GM19372 (cell line): ENCODE results near the gene RSBN1L.

Source experiments
- ATAC-seq: cut with Tn5 transposase; IDR thresholded peaks from one replicate; pipeline ENCODE4 v1.9.1; 2021; ENCODE audit warnings: mild to moderate bottlenecking, low read depth, moderate library complexity; ENCODE audit not compliant: unreplicated experiment

RSBN1L gene

DNA sequence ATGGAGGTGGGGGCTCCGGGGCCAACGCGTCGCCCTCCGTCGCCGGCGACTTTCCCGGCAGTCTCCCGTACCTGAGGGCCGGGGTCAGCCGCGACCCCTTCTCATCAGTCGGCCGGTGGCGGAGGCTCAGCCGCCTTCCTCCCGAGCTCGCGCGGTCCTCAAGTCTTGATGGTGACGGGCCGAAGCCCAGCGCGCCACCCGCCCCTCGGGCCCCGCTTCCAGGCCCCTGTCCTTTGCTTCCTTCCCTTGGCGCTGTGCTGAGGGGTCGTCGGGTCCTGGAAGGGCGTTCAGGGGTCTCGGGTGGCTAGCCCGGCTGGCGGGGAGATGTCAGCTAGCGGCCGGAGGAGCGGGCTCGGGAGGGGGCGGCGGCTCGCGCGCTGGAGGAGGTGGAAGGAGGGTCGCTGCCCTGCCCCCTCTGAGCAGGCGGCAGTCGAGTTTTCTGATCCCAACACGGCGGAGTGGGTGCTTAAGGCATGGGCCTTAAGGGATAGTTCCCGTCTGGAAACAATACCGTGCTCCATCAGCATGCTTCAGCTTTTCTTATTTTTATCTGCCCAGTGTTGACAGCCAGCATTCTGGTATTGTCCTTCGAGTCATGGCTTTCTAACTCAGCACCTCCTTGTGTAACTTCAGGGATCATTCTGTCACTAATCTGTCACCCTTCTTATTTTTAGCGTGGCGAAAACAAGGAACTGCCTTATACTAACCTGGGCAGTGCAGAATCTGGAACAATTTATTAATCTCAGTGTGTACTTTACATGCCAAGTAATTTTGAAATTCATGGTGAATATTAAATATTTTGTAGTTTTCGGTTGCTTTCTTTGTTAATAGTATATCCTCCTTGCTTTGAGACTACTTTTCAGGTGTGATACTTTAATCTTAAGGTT, 103.1 kb downstream of the RSBN1L start:
- ATAC-seq = no peak

DNA sequence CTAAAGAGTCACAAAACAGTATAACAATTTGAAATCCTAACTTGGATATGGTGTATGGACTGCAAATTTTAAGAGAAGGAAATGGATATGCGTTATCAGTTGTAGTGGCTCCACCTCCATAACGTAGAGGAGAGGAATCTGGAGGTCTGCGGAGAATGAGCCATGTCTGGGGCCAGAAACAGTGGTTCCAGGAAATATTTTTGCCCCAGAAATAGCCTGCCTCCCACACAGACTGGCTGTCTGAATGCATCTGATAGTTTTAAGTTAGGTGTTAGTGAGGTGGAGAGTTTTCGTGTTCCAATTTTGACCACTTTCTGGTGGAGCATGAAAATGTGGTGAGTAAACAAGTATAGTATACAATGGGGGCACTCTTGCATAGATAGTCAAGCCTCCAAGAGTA, 103.9 kb downstream of the RSBN1L start:
- no peak for ATAC-seq

DNA sequence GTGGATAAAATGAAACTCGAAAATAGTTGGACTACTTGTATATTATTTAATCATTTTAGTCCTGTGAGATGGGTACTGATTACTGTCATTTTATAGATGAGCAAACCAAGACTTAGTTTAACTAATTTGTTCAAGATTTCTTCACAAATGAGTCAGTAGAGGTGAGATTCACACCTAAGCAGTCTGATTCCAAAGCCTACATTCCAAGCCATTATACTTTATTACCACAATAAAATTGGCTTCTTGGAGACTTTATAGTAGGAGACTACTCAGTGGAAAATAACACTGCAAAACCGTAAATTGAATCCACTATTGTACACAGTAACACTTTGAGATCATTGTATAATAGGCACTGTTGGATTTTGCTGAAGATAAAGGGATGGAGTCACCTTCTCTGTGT, 104.5 kb downstream of the RSBN1L start:
- ATAC-seq = no peak

DNA sequence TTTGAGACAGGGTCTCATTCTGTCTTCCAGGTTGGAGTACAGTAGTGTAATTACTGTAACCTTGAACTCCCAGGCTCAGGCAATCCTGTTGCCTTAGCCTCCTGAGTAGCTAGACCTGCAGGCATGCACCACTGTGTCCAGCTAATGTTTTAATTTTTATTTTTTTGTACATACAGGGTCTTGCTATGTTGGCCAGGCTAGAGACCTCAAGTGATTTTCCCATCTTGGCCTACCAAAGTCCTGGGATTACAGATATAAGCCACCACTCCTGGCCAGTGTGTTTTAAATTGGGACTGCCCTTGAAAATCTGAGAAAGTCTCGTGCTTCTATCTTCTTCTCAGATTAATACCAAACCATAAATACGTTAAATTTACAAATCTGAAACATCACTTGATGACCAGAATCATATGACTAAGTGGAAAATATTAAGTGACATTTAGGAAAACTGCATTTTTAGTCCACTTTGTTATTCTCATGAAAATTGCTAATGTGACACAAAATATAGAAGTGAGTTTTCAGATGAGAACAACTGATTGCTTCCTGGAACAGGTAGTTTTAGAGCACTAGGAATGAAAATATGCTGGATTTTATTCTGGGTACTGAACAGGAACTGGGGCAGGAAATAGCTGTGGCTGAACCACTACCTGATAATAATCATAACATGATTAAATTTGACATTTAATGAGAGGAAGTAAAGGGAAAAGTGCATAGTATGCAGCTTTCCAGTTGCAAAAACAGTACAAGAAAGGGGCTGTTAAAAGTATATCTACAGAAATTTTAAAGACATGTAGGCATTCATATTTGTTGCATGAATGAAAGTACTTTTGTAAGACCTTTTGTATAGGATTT, 106.5 kb downstream of the RSBN1L start:
- ATAC-seq = no peak

DNA sequence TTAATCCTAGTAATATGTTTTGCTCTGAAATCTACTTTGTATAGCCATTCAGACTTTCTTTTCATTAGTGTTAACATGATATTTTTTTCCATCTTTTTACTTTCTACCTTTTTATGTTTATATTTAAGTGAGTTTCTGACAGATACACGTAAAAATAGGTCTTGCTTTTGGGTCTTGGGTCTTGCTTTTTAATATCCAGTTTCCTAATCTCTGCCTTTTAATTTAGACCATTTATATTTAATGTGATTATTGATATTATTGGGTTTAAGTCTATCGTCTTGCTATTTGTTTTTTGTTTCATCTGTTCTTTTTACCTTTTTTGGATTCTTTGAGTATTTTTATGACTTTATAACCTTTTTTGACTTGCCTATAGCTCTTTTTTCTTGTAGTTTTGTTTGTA, 110.2 kb downstream of the RSBN1L start:
- ATAC-seq = no peak

DNA sequence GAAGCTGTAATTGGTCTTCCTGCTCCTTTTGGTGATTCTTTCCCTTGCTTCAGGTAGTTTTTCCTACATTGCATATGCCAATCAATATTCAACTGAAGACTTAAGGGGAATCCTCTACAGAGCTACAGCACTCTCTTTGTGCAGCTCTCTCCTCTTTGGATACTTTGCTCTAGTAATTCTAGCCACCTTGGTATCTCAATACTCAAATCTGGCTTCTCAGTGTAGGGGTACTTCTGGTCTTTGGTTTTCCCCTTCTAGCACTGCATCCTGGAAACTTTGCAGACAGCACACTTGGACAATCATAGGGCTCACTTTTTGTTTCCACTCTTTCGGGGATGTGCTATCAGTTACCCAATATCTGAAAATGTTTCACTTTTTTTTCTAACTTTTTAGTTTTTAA, 112.3 kb downstream of the RSBN1L start:
- ATAC-seq = no peak

DNA sequence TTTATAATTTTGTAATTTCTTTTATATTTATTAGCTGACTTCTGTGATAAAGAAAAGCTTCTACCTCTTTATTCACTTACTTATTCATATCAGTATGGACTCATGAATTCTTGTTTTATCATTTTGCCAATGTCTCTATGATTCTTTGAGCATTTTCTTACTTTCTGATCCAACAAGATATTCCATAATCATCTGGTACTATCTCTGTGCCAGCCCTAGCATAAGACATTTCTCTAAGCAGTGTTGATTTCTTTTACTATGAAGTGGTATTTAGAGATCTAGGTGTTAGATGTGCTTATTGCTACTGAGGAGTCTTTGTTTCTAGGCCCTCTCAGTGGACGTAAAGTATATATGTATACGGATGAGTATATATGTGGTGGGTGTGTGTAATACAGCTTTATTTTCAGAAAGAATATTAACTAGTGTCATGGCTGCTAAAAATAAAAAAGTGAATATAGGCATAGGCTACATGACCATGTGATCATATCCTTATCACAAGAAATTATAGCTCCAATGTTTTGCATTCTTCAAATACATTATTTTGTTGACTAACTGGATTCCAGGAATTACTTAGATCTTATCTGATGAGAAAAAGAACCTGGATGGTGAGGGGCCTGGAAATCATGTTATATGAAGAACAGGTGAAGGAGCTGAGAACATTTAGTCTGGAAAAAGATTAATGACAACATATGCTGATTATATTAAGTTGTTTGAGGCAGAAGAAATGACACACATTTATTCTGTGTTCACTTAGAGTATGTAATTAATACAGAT, 115.4 kb downstream of the RSBN1L start:
- no peak for ATAC-seq

DNA sequence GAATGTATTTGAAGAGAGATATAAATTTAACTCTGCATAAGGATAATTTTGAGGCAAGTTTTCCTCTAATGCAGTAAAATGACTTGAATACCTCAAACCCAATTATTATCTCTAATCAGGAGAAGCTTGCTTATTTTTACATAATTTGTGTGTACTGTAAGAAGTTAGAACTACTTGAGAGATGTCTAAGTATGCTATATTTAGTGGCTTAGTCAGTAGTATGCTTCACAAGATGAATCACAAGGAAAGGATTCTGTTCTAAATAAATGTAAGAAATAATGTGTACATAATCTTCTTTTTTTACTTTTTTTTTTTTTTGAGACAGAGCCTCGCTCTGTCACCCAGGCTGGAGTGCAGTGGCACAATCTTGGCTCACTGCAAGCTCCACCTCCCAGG, 116.0 kb downstream of the RSBN1L start:
- no peak for ATAC-seq

DNA sequence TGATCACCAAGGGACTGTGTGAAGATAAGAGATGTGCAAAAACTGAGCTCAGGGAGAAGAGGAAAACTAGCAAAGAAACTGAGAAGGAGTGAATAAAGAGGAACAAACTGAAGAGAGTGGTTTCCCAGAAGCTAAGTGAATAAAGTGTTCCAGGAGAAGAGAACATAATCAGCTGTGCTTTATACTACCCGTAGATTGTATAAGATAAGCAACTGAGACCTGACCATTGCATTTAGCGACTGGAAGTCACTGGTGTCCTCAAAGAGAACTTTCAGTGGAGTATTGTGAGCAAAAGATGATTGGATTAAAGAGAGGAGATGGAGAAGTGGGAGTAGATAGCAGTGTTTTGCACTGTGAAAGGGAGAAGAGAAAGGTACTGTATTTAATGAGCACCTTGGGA, 116.9 kb downstream of the RSBN1L start:
- no peak for ATAC-seq

DNA sequence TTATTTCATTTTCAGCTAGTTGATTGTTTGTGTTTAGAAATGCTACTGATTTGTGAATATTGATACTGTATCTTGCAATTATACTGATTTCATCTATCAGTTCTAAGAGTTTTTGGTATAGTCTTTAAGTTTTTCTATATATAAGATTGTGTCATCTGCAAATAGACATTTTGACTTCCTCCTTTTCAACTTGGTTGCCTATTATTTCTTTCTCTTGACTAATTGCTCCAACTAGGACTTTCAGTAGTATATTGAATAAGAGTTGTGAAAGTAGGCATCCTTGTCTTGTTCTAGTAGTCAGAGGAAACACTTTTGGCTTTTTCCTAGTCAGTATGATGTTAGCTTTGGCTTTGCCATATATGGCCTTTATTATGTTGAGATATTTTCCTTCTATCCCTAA, 122.8 kb downstream of the RSBN1L start:
- ATAC-seq = no peak

DNA sequence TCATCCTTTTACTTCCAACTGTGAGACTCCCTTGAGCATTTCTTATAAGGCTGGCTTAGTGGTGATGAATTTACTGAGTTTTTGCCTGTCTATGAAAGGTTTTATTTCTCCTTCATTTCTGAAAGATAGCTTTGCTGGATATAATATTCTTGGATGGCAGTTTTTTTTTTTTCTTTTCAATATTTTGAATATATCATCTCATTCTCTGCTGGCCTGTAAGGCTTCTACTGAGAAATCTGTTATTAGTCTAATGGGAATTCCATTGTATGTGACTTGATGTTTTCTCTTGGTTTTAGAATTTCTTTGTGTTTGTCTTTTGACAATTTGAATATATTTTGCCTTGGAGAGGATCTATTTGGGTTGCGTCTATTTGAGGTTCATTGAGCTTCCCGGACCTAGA, 124.7 kb downstream of the RSBN1L start:
- ATAC-seq = no peak

DNA sequence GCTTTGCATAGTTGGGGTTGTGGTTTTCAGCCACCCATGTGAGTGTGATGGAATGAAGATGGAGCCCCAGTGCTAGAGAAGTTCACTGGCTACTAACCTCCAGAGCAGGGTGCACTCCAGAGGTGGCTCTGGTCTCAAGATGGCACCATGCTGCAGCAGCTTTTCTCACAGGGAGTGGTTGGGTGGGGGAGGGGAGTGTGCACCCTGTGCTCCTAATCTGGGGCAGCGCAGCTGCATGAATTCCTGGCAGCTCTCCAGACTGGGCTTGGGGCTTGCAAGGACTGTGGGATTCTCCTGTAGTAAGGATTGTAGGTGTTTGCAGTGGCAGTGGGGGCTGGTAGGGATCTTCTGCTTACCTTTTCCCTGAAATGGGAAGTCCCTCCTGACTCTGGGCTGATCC, 126.0 kb downstream of the RSBN1L start:
- ATAC-seq = no peak

DNA sequence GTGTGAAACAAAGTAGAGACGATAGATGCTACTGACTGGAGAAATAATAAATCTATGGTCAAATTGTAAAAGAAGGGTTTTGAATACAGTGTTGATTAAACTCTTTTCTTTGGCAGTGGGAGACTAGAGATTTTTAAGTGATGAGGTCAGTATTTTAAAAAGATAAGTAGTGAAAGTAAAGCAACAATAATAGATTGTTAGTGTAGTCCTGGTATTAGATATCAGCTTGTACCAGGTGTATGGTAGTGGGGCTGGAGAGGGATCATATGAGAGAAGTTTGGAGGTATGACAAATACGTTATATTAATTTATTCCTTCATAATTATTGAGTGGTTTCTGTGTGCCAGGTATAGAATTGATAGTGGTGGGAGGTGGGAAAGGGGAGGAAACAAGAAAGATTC, 127.5 kb downstream of the RSBN1L start:
- ATAC-seq = no peak

DNA sequence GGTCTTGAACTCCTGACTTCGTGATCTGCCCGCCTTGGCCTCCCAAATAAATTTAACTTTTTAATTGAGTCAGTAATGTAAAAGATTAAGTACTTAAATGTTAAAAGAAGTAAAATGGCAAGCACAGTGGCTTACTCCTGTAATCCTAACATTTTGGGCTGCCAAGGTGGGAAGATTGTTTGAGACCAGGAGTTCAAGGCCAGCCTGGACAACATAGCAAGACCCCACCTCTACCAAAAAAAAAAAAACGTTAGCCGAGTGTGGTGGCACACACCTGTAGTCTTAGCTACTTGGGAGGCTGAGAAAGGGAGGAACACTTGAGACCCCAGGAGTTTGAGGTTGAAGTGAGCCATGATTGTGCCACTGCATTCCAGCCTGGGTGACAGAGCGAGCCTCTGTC, 128.4 kb downstream of the RSBN1L start:
- no peak for ATAC-seq

DNA sequence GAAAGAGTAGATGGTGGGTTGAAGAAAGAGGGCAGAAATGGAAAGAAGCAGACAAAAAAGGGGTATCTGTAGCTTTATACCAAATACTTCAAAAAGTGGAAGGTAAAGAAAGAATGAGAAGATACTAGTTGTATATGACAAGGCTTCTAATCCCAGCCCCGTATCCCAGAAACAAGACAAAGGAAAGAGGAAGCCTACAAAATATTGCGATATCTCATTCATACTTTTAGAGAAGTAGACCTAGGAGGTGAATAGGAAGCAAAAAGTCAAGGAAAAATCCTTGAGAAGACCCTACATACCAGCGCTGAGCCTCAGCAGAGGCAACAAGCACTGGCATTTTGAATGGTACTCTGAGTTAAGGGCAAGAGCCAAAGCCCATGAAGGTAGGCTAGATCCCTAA, 128.9 kb downstream of the RSBN1L start:
- ATAC-seq = no peak

DNA sequence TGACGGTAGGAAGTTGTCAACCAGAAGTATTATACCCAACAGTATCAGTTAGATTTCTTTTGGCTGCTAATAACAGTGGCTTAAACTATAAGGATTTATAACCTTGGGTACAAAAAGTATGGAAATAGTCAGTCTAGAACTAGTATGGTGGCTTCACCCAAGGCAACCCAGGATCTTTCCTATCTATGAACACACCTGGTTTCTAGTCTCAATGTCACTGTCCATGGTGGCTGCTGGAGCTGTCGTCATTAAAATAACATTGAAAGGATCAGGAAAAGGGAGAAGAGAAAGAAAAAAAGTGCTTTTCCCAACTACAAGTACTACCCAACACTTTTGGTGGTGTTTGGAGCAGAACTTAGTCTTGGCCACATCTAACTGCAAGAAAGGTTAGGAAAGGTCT, 130.0 kb downstream of the RSBN1L start:
- ATAC-seq = no peak

DNA sequence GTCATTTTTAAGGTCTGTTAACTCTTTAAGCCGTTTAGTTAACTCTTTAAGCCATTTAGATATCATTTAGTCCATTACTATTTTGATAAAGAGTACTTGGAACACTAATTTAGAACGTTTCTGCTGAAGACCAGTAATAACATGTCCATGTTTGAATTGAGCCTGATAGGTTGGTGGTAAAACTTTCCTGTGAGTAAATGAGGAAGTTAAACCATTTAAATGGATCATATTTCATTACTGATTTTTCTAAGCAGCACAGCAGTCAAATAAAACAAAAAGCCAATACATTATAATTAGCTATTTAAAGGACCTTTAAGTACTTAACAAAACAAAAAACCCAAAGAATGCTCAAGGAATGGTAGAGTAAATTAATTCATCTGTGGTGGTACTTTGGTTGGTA, 131.7 kb downstream of the RSBN1L start:
- no peak for ATAC-seq

DNA sequence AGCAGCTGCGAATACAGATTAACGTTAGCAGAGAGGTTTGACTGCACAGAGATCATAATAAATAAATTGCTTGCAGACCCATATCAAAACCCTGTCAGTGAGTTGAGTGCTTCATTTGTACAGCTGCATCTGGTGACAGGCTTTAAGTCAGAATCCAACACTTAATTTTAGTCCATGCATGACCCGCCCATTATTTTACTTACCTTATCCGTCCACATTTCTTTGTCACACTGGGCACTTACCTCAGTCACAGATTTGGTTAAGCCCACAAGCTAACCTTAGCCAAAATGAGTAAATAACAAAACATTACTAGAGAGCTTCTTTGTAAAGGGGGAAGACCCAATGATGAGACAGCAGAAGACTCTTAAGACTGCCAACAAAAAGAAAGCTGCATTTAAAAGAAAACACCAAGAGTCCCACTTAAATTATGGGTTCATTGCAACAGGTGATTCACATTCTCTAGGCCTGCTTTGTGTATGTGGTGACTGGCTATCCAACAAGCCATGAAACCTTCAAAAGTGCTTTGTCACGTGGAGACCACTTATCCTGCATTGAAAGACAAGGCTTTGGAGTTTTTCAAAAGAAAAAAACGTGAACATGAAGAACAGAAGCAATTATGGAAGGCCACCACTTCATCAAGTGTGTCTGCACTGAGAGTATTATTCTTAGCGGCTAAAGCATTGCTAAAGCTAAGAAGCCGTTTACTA, 134.5 kb downstream of the RSBN1L start:
- ATAC-seq = no peak

DNA sequence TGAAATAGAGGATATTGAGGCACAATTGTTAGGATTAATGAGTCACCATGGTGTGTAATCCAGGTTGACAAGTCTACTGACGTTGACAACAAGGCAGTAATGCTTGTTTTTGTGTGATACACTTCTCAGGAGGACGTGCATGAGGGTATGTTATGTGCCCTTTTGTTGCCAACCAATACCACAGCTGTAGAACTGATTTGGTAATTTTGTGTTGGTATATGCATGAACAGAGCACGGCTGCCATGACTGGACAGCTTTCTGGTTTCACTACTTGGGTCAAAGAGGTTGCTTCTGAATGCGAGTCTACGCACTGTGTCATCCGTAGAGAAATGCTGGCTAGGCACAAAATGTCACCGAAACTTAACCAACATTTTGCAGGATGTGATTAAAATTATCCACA, 135.2 kb downstream of the RSBN1L start:
- ATAC-seq = no peak

DNA sequence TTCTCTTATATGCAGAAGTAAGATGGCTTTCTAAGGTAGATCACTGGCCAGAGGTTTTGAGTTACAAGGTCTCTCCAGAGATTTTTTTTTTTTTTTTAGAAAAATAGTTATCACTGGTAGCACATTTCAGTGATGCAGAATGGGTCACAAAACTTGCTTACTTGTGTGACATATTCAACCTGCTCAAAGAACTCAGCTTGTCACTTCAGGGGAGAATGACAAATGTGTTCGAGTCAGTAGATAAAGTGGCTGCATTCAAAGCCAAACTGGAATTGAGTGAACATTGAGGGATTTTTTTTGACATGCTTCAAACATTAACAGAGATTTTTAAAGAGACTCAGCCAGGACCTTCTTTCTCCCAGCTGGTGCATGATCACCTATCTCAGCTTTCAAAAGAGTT, 135.7 kb downstream of the RSBN1L start:
- ATAC-seq = no peak
